Thoracic aorta (tissue), 2 donors: Measurements from ENCODE around the gene OR2G2. TPM values are rescaled to one million over a fixed set of nuclear protein-coding genes. Genes with fewer than 3 reads are reported as not detected.

Experiments
- ATAC-seq: fragments of 150-250 bp; one replicate; pipeline ENCODE4 v1.8.0; 2017; ENCODE audit warnings: low read depth; ENCODE audit not compliant: insufficient number of reproducible peaks, low FRiP score
- DNase-seq: peaks from one replicate; pipeline ENCODE4 v3.0.0-alpha.2; 2020; ENCODE audit warnings: low spot score
- H3K27ac ChIP-seq, 2 donors: fragments of 200-600 bp; sonication (generic); 1 replicate in 1 of 2; 2 replicates in 1 of 2; pipeline ENCODE4 v1.5.1; 2016; ENCODE audit warnings: mild to moderate bottlenecking in 2 of 2, moderate library complexity in 2 of 2
- H3K27me3 ChIP-seq: fragments of 200-600 bp; sonication (generic); replicated peaks from 2 replicates; pipeline ENCODE4 v1.6.0; 2016; ENCODE audit warnings: mild to moderate bottlenecking; ENCODE audit not compliant: insufficient read depth
- H3K36me3 ChIP-seq: fragments of 200-600 bp; sonication (generic); one replicate; pipeline ENCODE4 v1.5.1; 2016
- H3K4me1 ChIP-seq, 2 donors: fragments of 200-600 bp; sonication (generic); 1 replicate in 1 of 2; 2 replicates in 1 of 2; pipeline versions ENCODE4 v1.5.1 to v1.6.0; 2016; ENCODE audit warnings: low read depth in 2 of 2, mild to moderate bottlenecking in 1 of 2; ENCODE audit not compliant: control insufficient read depth in 1 of 2
- H3K4me3 ChIP-seq: fragments of 200-600 bp; sonication (generic); 2 replicates; pipeline ENCODE4 v1.5.1; 2016; ENCODE audit warnings: mild to moderate bottlenecking
- H3K9me3 ChIP-seq: fragments of 200-600 bp; sonication (generic); 2 replicates; pipeline ENCODE4 v1.5.1; 2016
- total RNA-seq, 2 donors: library from RNA; depleted of rRNA; stranded (reverse); fragments of >200 nt; gene quantifications; one replicate each; pipeline versions ENCODE4 v1.1.0 to v1.2.3, GENCODE V29; 2016
- TF ChIP-seq, protein P1 (sequence below): fragments of 200-600 bp; sonication (generic); IDR thresholded peaks from one replicate; pipeline ENCODE4 v1.5.1; 2019; ENCODE audit warnings: antibody characterized with exemption

OR2G2 gene
- total RNA-seq, 2 donors from 2014 or later, result not detected

DNA sequence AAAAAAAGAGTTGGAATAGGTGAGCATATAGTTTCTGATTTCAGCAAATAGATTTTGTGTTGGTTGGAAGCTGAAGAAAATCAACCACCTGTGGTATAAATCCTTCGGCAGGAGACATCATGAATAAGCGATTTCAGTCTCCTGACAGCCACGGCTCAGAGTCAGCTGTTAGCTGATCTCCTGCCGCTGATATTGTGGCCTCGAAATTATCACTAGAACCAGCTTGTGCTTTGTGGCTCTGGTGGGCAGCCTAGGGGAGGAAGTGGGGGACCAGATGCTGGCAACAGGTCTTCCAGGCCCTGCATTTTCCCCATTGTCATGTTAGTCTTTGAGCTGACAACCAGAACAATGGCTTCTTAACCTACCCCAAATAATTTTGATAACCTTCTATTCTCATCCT is 40.1 kb upstream of the OR2G2 start:
- ATAC-seq, result no peak
- TF ChIP-seq, protein P1, sequence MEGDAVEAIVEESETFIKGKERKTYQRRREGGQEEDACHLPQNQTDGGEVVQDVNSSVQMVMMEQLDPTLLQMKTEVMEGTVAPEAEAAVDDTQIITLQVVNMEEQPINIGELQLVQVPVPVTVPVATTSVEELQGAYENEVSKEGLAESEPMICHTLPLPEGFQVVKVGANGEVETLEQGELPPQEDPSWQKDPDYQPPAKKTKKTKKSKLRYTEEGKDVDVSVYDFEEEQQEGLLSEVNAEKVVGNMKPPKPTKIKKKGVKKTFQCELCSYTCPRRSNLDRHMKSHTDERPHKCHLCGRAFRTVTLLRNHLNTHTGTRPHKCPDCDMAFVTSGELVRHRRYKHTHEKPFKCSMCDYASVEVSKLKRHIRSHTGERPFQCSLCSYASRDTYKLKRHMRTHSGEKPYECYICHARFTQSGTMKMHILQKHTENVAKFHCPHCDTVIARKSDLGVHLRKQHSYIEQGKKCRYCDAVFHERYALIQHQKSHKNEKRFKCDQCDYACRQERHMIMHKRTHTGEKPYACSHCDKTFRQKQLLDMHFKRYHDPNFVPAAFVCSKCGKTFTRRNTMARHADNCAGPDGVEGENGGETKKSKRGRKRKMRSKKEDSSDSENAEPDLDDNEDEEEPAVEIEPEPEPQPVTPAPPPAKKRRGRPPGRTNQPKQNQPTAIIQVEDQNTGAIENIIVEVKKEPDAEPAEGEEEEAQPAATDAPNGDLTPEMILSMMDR, result no peak
- Histone ChIP-seq H3K27me3 (no peaks in the 10 kb centered on the region), H3K9me3 (no peaks in the 10 kb centered on the region), H3K27ac (no peak overlapping the region), H3K4me1 (no peaks in the 10 kb centered on the region), H3K36me3 (no peaks in the 10 kb centered on the region), H3K4me3 (no peak overlapping the region)
- DNase-seq, result no peak

DNA sequence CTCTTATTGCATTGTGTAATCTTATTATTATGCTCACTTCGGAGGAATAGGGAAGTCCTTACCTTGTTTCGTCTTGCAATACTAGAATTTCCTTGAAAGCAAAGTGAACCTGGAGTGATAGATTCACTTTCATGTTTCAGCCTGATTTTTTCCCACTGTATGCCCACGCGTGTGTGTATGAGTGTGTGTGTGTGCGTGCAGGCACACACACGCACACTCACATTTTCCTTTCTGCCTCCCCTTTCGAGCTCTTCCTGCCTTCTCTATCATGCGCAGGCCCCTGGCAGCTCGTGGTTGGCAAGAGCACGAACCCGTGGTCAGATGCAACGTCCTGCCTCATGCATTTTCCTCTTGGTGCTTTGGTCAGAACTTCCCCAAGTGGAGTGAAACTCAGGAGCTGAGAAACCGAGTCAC is 39.4 kb upstream of the OR2G2 start, which contains the start of gene GCSAML:
Gene GCSAML (plus strand): TSS at position 366 of the 414 bp plus-strand sequence. CDS start 58 bp downstream, outside the sequence.
- no peak within 1 kb of the TSS for H3K27ac ChIP-seq
- no peaks in the 10 kb centered on the region for H3K27me3 ChIP-seq
- H3K9me3 ChIP-seq, result no peaks in the 10 kb centered on the region
- H3K4me3 ChIP-seq, result no peak within 1 kb of the TSS
- no peak for ATAC-seq
- no peaks in the 10 kb centered on the region for H3K36me3 ChIP-seq
- TF ChIP-seq, protein P1, result no peak
- H3K4me1 ChIP-seq, result no peaks in the 10 kb centered on the region
- no peak for DNase-seq

DNA sequence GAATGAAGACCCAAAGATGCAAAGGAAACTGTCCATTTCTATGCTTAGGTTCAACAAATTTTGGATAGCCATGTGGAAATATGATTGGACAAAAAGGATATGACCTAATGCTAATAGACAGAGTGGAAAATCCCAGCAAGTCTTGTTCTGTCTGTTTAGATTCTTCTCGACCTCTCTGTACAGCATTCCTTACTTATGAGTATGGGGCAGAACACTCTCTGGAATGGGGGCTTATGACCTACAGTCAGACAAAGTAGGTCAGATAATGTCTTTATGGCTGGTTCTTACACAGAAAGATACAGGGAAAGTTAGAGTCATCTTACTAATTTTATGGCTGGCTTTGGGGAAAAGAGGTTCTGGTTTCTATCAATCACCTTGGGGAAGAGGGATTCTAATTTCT is 36.4 kb upstream of the OR2G2 start:
- Histone ChIP-seq H3K4me3 (no peak overlapping the region), H3K27me3 (no peaks in the 10 kb centered on the region), H3K9me3 (no peaks in the 10 kb centered on the region), H3K27ac (no peak overlapping the region), H3K4me1 (no peaks in the 10 kb centered on the region), H3K36me3 (no peaks in the 10 kb centered on the region)
- TF ChIP-seq, protein P1, result no peak
- DNase-seq (no peak), ATAC-seq (no peak)

DNA sequence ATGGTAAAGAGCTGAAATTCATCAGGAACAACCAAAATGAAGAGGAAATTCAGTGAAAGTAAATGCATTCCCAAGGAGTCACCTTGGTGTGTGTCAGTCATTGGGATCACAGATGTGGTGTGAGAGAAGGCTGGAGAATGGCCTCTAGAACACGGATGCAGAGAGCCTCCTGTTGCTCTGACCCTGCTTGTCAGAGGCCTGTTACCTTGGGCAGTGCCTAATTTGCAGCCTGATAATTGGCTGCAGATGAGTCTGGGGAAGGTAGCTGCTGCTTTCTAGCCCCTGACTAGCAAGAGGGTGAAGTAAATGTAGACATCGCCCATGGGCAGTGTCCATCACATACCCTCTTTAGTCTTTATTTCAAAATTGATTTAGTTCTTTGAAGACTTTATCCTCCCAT is 35.9 kb upstream of the OR2G2 start:
- no peaks in the 10 kb centered on the region for H3K27me3 ChIP-seq
- ATAC-seq (no peak), DNase-seq (no peak)
- no peaks in the 10 kb centered on the region for H3K9me3 ChIP-seq
- no peak overlapping the region for H3K27ac ChIP-seq
- TF ChIP-seq, protein P1, result no peak
- no peaks in the 10 kb centered on the region for H3K4me1 ChIP-seq
- no peaks in the 10 kb centered on the region for H3K36me3 ChIP-seq
- no peak overlapping the region for H3K4me3 ChIP-seq

DNA sequence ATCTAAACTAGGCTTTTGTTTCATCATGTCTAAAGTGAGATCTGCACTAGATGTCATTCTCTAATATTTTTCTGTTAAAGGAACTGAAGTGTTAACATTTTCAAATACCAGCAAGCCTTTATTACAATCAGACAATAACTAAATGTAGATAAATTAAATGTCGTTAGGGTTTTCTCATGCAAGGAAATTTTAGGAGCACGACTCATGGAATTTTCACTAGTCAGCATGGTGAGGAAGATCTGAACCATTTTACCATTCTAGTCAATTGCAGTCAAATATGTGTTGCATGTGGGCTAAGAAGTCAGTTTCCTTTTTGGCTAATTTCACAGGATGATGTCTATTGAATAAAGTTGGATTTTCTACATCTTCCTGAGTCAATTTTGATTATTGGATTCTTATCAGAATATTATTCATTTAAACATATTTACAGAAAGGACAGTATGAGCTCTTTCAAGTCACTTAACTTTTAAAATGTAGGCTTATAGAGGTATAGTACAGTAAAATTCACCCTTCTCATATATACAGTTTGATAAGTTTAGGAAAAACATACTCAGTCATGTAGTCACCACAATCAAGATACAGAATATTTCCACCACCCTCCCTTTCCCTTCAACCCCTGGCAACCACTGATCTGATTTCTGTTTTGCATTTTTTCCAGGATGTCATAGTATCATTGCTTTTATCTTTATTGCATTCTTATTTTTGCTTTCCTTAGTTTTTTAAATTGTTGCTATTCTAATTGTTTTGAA is 30.1 kb upstream of the OR2G2 start:
- DNase-seq, result no peak
- H3K27ac ChIP-seq, result no peak overlapping the region
- TF ChIP-seq, protein P1, result no peak
- H3K4me3 ChIP-seq, result no peak overlapping the region
- no peak for ATAC-seq
- H3K4me1 ChIP-seq, result no peaks in the 10 kb centered on the region
- no peaks in the 10 kb centered on the region for H3K27me3 ChIP-seq
- H3K9me3 ChIP-seq, result no peaks in the 10 kb centered on the region
- no peaks in the 10 kb centered on the region for H3K36me3 ChIP-seq
